Thyroid gland (tissue), 4 donors: ENCODE results near the gene PIGX.

Experiments used
- CTCF ChIP-seq, 6 experiments: fragments of 200-600 bp in 3 of 6; fragments of 450-650 bp in 3 of 6; sonication (generic) in 3 of 6; IDR thresholded peaks; one replicate each; pipeline ENCODE4 v1.5.1; 2016 to 2019; ENCODE audit warnings: antibody characterized with exemption in 6 of 6, mild to moderate bottlenecking in 2 of 6, inconsistent platforms in 1 of 6, moderate library complexity in 1 of 6
- POLR2A ChIP-seq, 2 donors: fragments of 450-650 bp; IDR thresholded peaks; one replicate each; pipeline ENCODE4 v1.6.1; 2017; ENCODE audit warnings: antibody characterized with exemption in 2 of 2, mild to moderate bottlenecking in 2 of 2, moderate library complexity in 1 of 2

GRCh38 chr3:196670339-196670738 lies 41.8 kb upstream of the PIGX start:
- no peak for TF ChIP-seq POLR2A (IDR thresholded peaks at IDR 0.05)
- no peak for TF ChIP-seq CTCF (IDR thresholded peaks at IDR 0.05)
